ENCODE data around the gene MBD2.

MBD2 gene

GRCh38 chr18:54117853-54118773, 106.4 kb downstream of the MBD2 start:
- H3K4me3 Mint-ChIP-seq = no peak overlapping the region
- no peak overlapping the region for H3K27ac Mint-ChIP-seq
- no peaks in the 10 kb centered on the region for H3K36me3 Mint-ChIP-seq (ENCODE audit: low read depth)
- H3K27me3 Mint-ChIP-seq (ENCODE audit: low read depth) = no peaks in the 10 kb centered on the region
- no peaks in the 10 kb centered on the region for H3K9me3 Mint-ChIP-seq
- peaks cover 26% of the 10 kb centered on the region for H3K4me1 Mint-ChIP-seq
- TF ChIP-seq CTCF (IDR thresholded peaks at IDR 0.05; ENCODE audit: unreplicated experiment in 3 of 3) = no peak

GRCh38 chr18:54116541-54117257, 107.8 kb downstream of the MBD2 start:
- Mint-ChIP-seq H3K4me3 (no peak overlapping the region), H3K4me1 (peaks cover 26% of the 10 kb centered on the region), H3K9me3 (peaks cover 6% of the 10 kb centered on the region), H3K27me3 (ENCODE audit: low read depth) (no peaks in the 10 kb centered on the region), H3K27ac (no peak overlapping the region), H3K36me3 (ENCODE audit: low read depth) (peaks cover 3% of the 10 kb centered on the region)
- no peak for TF ChIP-seq CTCF (IDR thresholded peaks at IDR 0.05; ENCODE audit: unreplicated experiment in 3 of 3)

DNA sequence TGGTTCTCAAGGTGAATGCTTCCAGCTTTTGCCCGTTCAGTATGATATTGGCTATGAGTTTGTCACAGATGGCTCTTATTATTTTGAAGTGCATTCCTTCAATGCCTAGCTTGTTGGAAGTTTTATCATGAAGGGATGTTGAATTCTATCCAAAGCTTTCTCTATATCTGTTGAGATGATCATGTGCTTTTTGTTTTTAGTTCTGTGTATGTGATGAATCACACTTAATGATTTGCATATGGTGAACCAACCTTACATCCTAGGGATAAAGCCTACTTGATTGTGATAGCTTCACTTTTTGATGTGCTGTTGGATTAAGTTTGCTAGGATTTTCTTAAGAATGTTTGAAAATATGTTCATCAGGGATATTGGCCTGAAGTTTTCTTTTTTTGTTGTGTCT, 112.1 kb downstream of the MBD2 start:
- peaks cover 10% of the 10 kb centered on the region for H3K4me1 Mint-ChIP-seq
- TF ChIP-seq CTCF (IDR thresholded peaks at IDR 0.05; ENCODE audit: unreplicated experiment in 3 of 3) = no peak
- no peak overlapping the region for H3K27ac Mint-ChIP-seq
- H3K36me3 Mint-ChIP-seq (ENCODE audit: low read depth) = peaks cover 3% of the 10 kb centered on the region
- no peaks in the 10 kb centered on the region for H3K27me3 Mint-ChIP-seq (ENCODE audit: low read depth)
- peaks cover 12% of the 10 kb centered on the region for H3K9me3 Mint-ChIP-seq
- H3K4me3 Mint-ChIP-seq = no peak overlapping the region

DNA sequence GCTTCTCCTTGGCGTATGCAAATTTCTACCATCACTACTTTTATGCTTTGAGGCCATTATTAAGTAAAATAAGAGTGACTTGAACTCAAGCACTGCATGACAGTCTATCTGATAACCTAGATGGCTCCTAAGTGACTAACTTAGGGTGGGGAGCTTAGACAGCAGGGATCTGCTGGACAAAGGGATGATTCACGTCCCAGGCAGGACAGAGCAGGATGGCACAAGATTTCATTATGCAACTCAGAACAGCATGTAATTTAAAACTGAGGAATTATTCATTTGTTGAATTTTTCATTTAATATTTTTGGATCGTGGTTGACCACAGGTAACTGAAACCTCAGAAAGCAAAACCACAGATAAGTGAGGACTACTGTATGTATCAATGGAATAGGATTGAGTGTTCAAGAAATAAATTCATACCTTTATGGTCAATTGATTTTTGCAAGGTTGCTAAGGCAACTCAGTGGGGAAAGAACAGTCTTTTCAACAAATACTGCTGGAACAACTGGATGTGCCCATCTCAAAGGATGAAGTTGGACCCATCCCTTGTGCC, 115.3 kb downstream of the MBD2 start:
- Mint-ChIP-seq H3K4me1 (no peaks in the 10 kb centered on the region), H3K4me3 (no peak overlapping the region), H3K36me3 (ENCODE audit: low read depth) (peaks cover 3% of the 10 kb centered on the region), H3K9me3 (peaks cover 12% of the 10 kb centered on the region), H3K27ac (no peak overlapping the region), H3K27me3 (ENCODE audit: low read depth) (no peaks in the 10 kb centered on the region)
- TF ChIP-seq CTCF (IDR thresholded peaks at IDR 0.05; ENCODE audit: unreplicated experiment in 3 of 3) = no peak

- no peak for TF ChIP-seq CTCF (IDR thresholded peaks at IDR 0.05; ENCODE audit: unreplicated experiment in 3 of 3)
- Mint-ChIP-seq H3K27me3 (ENCODE audit: low read depth) (no peaks in the 10 kb centered on the region), H3K9me3 (no peaks in the 10 kb centered on the region), H3K27ac (no peak overlapping the region), H3K4me1 (no peaks in the 10 kb centered on the region), H3K4me3 (no peak overlapping the region), H3K36me3 (ENCODE audit: low read depth) (no peaks in the 10 kb centered on the region)
These were observed 122.3 kb downstream of the MBD2 start for GRCh38 chr18:54102123-54102522.
